ENCODE data around the gene CDC42BPB. TPM values are rescaled to one million over a fixed set of nuclear protein-coding genes. Genes with fewer than 3 reads are reported as not detected.

The CDC42BPB gene
- total and polyA plus RNA-seq, 2 of the 13 experiments (the other 11 are each of a cell fraction or from before 2014, with no cell fraction given) = 19.7 to 32.3 TPM

- FAIRE-seq (no peak), DNase-seq (ENCODE audit: low spot score) (no peak), ATAC-seq (no peak)
- H3K9me3 ChIP-seq (ENCODE audit: low read length) = no peaks in the 10 kb centered on the region
- no peaks in the 10 kb centered on the region; a peak in 1 of 5 replicates for H3K36me3 ChIP-seq (replicated peaks in 1 of 2; ENCODE audit: control insufficient read depth in 1 of 2, insufficient read depth in 2 of 2, low read length in 2 of 2)
- POLR2A ChIA-PET = no interaction called here
- no peak overlapping the region for H3K4me3 ChIP-seq (replicated peaks in 1 of 3; ENCODE audit: insufficient read depth in 1 of 3, low read depth in 2 of 3, low read length in 3 of 3)
- no peak overlapping the region for H2AFZ ChIP-seq (ENCODE audit: low read length)
- BruUV-seq (replicated peaks) = no TSS peak
- no peak overlapping the region for H3K9ac ChIP-seq (ENCODE audit: insufficient read depth, low read depth, low read length)
- CTCF ChIA-PET (ENCODE audit: low intra/inter-chr PET ratio, low total read pairs) = no interaction called here
- H3K4me1 ChIP-seq (ENCODE audit: insufficient read depth, low read length) = peaks cover 7% of the 10 kb centered on the region; the same call in 1 of the 2 replicates
- 93% methylated on average over 11 of the region's 11 CpGs for WGBS (ENCODE audit: low lambda C conversion rate)
- H3K79me2 ChIP-seq (ENCODE audit: insufficient read depth, low read length) = peaks cover 31% of the 10 kb centered on the region
- H4K20me1 ChIP-seq (ENCODE audit: insufficient read depth, low read length) = peaks cover 10% of the 10 kb centered on the region; the same call in 1 of the 2 replicates
- no peak overlapping the region for H3K27ac ChIP-seq (ENCODE audit: extremely low read length, insufficient read depth, low read length)
- intact Hi-C loops (cut with micrococcal nuclease; ENCODE audit: unreplicated experiment) = no loop called here
- TF ChIP-seq MYPOP (CRISPR knock-in tag; IDR thresholded peaks at IDR 0.05) (no peak), GLI4 (CRISPR knock-in tag; IDR thresholded peaks at IDR 0.05; ENCODE audit: borderline replicate concordance) (no peak), MTA1 (CRISPR knock-in tag; IDR thresholded peaks at IDR 0.05; ENCODE audit: borderline replicate concordance) (no peak), IRF1 (CRISPR knock-in tag; IDR thresholded peaks at IDR 0.05; ENCODE audit: low read depth) (no peak), ZNF136 (CRISPR knock-in tag; IDR thresholded peaks at IDR 0.05; ENCODE audit: low read depth) (no peak), KMT2B (CRISPR knock-in tag; IDR thresholded peaks at IDR 0.05) (no peak), GATAD1 (CRISPR knock-in tag; IDR thresholded peaks at IDR 0.05) (no peak), ZUFSP (CRISPR knock-in tag; IDR thresholded peaks at IDR 0.05; ENCODE audit: borderline replicate concordance) (no peak), CBFB (CRISPR knock-in tag; IDR thresholded peaks at IDR 0.05) (no peak), KDM5A (IDR thresholded peaks at IDR 0.05; ENCODE audit: borderline replicate concordance, low read length) (no peak), MAX (IDR thresholded peaks at IDR 0.05) (no peak)
- H3K4me2 ChIP-seq (ENCODE audit: low read depth, low read length) = no peak overlapping the region
- in situ Hi-C loops (cut with HindIII; ENCODE audit: extremely low pct_ligation_motif_present, low pct_unique_long_range_greater_than_20kb) = no loop called here
- no peaks in the 10 kb centered on the region for H3K27me3 ChIP-seq (ENCODE audit: control insufficient read depth in 1 of 2, insufficient read depth in 2 of 2, low read length in 2 of 2)
These were observed 29.1 kb downstream of the CDC42BPB start for GRCh38 chr14:103028161-103028767.
